GM12872 (cell line): ENCODE measurements around the gene TDRD9.

ENCODE experiments used
- CTCF ChIP-seq: IDR thresholded peaks from 3 replicates; pipeline ENCODE4 v1.5.1; 2011; ENCODE audit warnings: low read depth, mild to moderate bottlenecking, low read length, moderate library complexity; ENCODE audit not compliant: insufficient read depth

The TDRD9 gene

DNA sequence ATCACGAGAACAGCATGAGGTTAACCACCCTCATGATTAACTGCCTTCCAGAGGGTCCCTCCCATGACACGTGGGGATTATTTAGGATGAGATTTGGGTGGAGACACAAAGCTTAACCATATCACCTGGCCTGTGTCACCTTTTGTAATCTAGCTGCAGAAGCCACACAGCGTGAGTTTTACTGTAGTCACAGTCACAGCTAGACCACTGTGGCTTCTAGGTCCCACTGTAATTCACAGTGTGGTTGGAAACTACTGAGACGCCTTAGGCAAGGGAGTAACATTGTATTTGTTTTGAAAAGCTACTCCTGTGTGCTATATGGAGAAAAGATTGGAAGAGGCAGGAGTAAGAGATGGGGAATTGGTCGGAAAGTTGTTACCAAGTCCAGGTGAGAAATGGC lies 111.0 kb downstream of the TDRD9 start:
- no peak for TF ChIP-seq CTCF

GRCh38 chr14:104040539-104040938 lies 112.3 kb downstream of the TDRD9 start:
- TF ChIP-seq CTCF, result no peak

DNA sequence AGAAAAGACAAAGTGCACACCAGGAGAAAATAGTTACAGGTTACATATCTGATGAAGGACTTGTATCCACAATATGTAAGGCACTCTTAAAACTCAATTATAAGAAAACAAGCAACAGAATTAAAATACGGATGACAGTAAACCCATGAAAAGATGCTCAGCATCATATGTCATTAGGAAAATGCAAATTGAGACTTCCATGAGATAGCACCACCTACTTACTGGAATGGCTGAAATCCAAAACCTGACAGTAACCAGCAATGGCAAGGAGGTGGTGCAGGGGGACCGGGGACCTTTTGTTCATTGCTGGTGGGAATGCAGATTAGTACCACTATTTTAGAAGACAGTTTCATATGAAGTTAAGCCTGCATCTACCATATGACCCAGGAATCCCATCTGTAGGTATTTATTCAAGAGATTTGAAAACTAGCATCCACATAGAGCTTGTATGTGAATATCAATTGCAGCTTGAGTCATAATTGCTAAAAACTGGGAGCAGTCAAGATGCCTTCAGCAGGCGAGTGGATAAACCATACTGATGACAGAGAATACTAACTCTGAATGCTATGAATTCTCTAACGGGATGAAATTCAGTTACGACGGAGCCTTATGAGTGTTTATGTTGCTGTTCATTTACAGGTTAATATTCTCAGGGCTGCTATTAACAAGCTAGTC lies 113.3 kb downstream of the TDRD9 start:
- no peak for TF ChIP-seq CTCF

DNA sequence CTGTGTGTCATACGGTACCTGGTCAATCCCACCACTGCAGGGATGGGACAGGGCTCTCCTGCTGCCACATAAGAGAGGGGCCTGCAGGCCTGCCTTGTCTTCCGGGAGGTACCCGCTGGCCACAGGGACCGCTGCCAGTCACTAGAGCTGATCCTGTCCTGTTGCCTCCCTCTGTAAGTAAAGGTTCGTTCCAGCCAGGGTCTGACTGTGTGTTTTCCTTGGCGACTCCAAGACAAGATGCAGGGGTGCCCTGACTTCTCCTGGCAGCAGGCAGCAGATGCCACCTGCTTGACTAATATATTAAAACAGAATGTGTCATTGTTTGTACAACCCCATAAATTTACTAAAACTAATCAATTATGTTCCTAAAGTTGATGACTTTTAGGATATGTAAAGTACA lies 115.8 kb downstream of the TDRD9 start:
- no peak for TF ChIP-seq CTCF

- TF ChIP-seq CTCF, result no peak
Measured at GRCh38 chr14:104047761-104048160, 119.5 kb downstream of the TDRD9 start.

DNA sequence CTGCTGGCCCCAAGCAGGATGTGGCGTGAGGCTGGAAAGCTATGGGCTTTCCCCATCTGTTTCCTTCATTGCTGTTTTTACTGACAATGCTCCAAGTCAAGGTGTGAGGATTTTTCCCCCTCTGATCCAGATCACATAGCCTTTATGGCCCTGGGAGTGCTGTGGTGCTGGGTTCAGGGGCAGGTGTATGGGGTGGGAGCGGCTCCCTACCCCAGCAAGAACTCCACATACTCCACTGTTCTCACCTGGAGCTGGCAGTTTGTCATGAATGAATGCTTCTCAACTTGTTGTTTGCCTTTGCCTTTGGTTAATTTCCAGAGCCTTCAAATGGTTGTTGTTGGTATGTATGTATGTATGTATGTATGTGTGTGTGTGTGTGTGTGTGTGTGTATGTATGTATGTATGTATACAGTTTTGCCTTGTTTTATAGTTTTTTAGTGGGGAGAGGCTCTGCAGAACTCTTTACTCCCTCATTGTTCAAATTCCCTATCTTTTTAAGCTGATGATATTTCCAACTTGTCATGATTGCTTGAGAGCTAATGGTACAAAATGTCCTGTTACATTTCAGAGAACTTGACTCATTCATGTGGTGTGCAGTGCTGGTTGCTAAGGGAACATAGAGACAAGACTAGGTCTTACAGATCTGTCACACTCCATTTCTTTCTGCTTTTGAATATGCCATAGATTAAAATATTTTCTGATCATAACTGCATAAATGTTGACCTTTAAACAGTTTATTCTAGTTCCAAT lies 120.7 kb downstream of the TDRD9 start:
- no peak for TF ChIP-seq CTCF

DNA sequence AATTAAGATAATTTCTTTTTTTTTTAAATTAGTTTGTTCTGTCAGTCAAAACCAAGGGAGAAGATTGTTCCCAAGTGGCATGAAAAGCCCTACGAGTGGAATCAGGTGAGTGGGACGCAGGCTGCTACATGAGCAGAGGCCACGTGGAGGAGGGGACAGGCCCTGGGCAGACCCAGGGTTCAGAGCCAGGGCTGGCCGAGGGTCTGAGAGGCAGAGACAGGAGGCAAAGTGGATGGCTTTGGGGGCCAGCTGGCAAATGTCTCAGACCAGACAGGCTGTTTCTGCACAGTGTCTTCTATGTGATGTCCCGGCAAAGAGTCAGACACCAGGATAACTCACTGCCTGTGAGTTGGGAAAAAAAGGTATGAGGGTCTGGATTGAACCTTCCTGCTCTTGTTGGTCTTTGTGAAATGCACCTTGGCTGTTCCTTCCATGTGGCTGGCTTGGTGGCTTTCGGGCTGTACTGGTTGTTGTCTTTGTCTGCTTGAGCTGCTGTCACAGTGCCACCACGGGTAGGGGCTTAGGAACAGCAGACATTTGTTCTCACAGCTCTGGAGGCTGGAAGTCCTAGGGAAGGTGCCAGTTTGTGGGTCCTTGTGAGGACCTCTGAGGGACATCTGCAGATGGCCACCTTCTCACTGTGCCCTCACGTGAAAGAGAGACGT lies 121.5 kb downstream of the TDRD9 start:
- no peak for TF ChIP-seq CTCF
